HTERT RPE-1 (cell line): ENCODE measurements around the gene CD209.
"Not testable (repeated sequence)": the region's sequence is repeated elsewhere in the genome, so short reads cannot be mapped to it uniquely, and the experiment has no call there.

Experiments
- in situ Hi-C: fragments of 300-500 bp; cut with MboI; formaldehyde crosslinking; loops from 4 replicates; pipeline ENCODE4 v1.14.3; 2020; ENCODE audit warnings: low sequenced_read_pairs

The CD209 gene

GRCh38 chr19:7746903-7747884 lies at the start of gene CD209:
Gene CD209, minus strand, starts transcription at chr19:7747534. Its CDS starts 23 bp downstream, at chr19:7747511.
- in situ Hi-C loops = no loop called here

GRCh38 chr19:7795555-7796161 lies 48.3 kb upstream of the CD209 start:
- in situ Hi-C loops = no loop called here

GRCh38 chr19:7793493-7793892 lies 46.2 kb upstream of the CD209 start:
- in situ Hi-C loops = no loop called here

GRCh38 chr19:7792701-7793100 lies 45.4 kb upstream of the CD209 start:
- in situ Hi-C loops = not testable (repeated sequence)

- in situ Hi-C loops = no loop called here
These were observed 44.9 kb upstream of the CD209 start for GRCh38 chr19:7792281-7792680.

GRCh38 chr19:7790416-7790815 lies 43.1 kb upstream of the CD209 start:
- in situ Hi-C loops = no loop called here

GRCh38 chr19:7789447-7789846 lies 42.1 kb upstream of the CD209 start:
- in situ Hi-C loops = no loop called here

- in situ Hi-C loops = no loop called here
These were observed 41.6 kb upstream of the CD209 start for GRCh38 chr19:7788933-7789323.

GRCh38 chr19:7788178-7788932 lies 41.0 kb upstream of the CD209 start:
- in situ Hi-C loops = no loop called here

- in situ Hi-C loops = no loop called here
These were observed 40.4 kb upstream of the CD209 start for GRCh38 chr19:7787602-7788177.

- in situ Hi-C loops = no loop called here
These were observed 39.8 kb upstream of the CD209 start for GRCh38 chr19:7787141-7787540.

- in situ Hi-C loops = no loop called here
These were observed 37.5 kb upstream of the CD209 start for GRCh38 chr19:7784856-7785255.

GRCh38 chr19:7783991-7784423 lies 36.7 kb upstream of the CD209 start:
- in situ Hi-C loops = no loop called here

- in situ Hi-C loops = no loop called here
These were observed 33.8 kb upstream of the CD209 start for GRCh38 chr19:7781157-7781556.

GRCh38 chr19:7779631-7780486 lies 32.5 kb upstream of the CD209 start:
- in situ Hi-C loops = no loop called here

- in situ Hi-C loops = no loop called here
These were observed 30.7 kb upstream of the CD209 start for GRCh38 chr19:7778081-7778480.

- in situ Hi-C loops = no loop called here
These were observed 28.4 kb upstream of the CD209 start for GRCh38 chr19:7775761-7776160.

- in situ Hi-C loops = no loop called here
These were observed 26.5 kb upstream of the CD209 start for GRCh38 chr19:7773841-7774240.

- in situ Hi-C loops = no loop called here
These were observed 25.5 kb upstream of the CD209 start for GRCh38 chr19:7772752-7773291.

GRCh38 chr19:7771072-7771471 lies 23.7 kb upstream of the CD209 start:
- in situ Hi-C loops = no loop called here
